ENCODE measurements around the gene LMNA.
"Not testable (repeated sequence)": the region's sequence is repeated elsewhere in the genome, so short reads cannot be mapped to it uniquely, and the experiment has no call there.

LMNA gene

GRCh38 chr1:156164125-156164831, 49.8 kb downstream of the LMNA start:
- DNase-seq (ENCODE audit: low read depth), result no peak

- DNase-seq (ENCODE audit: low read depth), result no peak
Observed at GRCh38 chr1:156165083-156165482, 50.6 kb downstream of the LMNA start.

- no peak for DNase-seq (ENCODE audit: low read depth)
Observed at GRCh38 chr1:156167536-156167935, 53.0 kb downstream of the LMNA start.

- DNase-seq (ENCODE audit: low read depth), result no peak
Observed at GRCh38 chr1:156172696-156173470, 58.4 kb downstream of the LMNA start.

GRCh38 chr1:156176610-156177210, 62.2 kb downstream of the LMNA start:
- no peak for DNase-seq (ENCODE audit: low read depth)

- no peak for DNase-seq (ENCODE audit: low read depth)
Observed at GRCh38 chr1:156177919-156178654, 63.6 kb downstream of the LMNA start.

- DNase-seq (ENCODE audit: low read depth), result no peak
Observed at GRCh38 chr1:156180471-156180870, 66.0 kb downstream of the LMNA start.

GRCh38 chr1:156181391-156181924, 66.9 kb downstream of the LMNA start:
- not testable (repeated sequence) for DNase-seq (ENCODE audit: low read depth)

GRCh38 chr1:156182010-156182779, 67.7 kb downstream of the LMNA start:
- not testable (repeated sequence) for DNase-seq (ENCODE audit: low read depth)

- DNase-seq (ENCODE audit: low read depth), result not testable (repeated sequence)
Observed at GRCh38 chr1:156186347-156187177, 72.1 kb downstream of the LMNA start.
